Iris pigment epithelial cell (primary cell): ENCODE results near the gene PDLIM4.

ENCODE experiments used
- DNase-seq: peaks from one replicate; pipeline ENCODE4 v3.0.0-alpha.2; 2011; ENCODE audit warnings: low read depth

The PDLIM4 gene, protein sequence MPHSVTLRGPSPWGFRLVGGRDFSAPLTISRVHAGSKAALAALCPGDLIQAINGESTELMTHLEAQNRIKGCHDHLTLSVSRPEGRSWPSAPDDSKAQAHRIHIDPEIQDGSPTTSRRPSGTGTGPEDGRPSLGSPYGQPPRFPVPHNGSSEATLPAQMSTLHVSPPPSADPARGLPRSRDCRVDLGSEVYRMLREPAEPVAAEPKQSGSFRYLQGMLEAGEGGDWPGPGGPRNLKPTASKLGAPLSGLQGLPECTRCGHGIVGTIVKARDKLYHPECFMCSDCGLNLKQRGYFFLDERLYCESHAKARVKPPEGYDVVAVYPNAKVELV

DNA sequence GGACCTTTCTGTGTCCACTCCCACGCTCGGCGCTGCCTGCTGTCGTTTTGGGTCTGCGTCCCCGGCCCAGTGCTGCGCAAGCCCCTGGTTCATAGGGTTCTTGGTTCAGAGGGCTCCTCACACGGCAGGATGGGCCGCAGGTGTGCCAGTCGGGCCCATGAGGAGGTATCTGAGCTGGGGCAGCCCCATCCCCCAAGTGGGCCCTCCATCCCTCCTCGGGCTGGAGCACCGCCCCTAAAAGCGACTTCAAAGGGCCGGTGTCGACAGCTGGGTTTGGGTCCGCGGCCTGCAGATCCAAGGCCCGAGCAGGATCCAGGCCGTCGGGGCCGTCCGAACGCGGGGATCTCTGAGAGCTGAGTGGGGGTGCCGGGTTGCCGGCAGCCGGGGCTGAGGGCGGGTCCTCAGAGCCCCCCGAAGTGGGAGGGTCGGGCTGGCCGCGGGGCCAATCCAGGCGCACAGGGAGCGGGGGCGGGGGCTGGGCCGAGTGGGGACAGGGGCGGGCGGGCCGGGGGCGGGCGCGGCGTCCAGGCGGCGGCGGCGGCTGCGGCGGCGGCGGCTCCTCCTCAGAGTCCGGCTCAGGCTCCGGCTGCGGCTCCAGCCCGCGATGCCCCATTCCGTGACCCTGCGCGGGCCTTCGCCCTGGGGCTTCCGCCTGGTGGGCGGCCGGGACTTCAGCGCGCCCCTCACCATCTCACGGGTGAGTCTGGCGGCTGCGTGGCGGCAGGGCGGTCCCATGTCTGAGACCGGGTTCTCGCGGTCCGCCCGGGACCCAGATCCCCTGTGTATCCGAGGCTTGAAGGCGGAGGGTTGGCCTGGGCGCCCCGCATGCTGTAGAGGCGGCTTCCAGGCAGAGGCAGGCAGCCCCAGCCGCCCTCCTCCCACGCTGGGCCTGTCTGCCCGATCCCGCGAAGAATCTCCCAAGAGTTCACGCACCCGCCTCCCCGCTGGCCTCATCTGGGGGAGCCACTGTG lies at the start of gene PDLIM4:
PDLIM4 (plus strand) TSS at position 566 of the 971 bp plus-strand sequence; CDS start at position 605, 39 bp downstream.
- peak; percentile 48 for DNase-seq

GRCh38 chr5:132207778-132208177 lies 49.7 kb upstream of the PDLIM4 start:
- no peak for DNase-seq

DNA sequence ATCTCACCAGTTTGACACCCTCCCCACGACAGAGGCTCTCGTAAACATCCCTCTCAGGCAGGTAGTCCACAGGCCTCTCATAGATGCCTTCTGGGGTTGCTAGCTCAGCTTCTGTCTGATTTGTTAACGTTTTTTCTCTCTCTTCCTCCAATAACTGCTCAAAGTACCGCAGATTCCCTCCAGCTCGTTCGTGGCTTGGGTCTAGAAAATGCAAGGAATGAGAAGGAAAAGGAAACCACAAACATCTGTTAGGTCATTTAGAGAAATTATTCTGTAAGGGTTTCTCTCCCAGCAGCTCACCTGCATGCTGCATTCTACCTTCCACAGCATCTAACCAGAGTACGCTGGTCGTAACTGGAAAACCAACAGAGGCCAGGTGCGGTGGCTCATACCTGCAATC lies 48.4 kb upstream of the PDLIM4 start:
- DNase-seq: peak; percentile 70

GRCh38 chr5:132209901-132210545 lies 47.5 kb upstream of the PDLIM4 start:
- DNase-seq: no peak

DNA sequence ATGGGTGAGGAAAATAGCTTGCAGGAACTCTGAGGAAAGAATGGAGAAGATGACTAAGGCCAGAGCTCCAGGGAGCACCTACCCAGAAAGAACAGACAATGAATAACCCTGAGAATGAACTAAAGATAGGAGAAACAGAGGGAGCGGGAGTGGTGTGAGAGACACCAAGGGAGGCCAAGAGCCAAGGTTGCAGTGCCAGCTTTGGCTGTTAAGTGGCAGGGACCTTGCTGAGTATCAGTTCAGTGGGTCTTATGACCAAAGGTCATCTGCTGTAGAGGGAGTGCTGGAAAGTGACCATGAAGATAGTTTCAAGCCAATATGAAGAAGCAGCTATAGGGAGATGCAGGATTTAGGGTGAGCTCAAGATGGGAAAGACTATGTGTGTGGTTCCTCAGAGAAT lies 46.6 kb upstream of the PDLIM4 start:
- no peak for DNase-seq

- DNase-seq: no peak
Observed at GRCh38 chr5:132211787-132212186, 45.7 kb upstream of the PDLIM4 start.

DNA sequence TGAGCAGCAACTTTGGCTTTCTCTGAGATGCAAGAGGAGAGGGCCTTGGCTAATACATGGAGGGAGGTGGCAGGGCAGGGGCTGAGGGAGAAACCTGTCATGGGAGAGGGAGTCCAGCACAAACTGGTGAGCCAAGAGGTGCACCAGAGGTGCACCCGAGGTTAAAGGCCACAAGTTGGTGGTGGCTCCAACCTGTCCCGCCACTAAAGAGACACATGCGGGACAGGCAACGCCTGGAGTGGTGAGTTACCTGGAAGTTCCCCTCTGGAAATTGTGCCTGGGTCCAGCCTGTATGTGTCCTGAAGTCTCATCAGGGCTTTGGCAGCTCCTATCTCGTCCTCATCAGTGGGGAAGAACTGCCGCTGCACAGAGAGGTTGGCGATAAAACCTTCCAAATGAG lies 43.8 kb upstream of the PDLIM4 start:
- no peak for DNase-seq

- DNase-seq: no peak
Observed at GRCh38 chr5:132214491-132214890, 43.0 kb upstream of the PDLIM4 start.

GRCh38 chr5:132215329-132215728 lies 42.2 kb upstream of the PDLIM4 start:
- DNase-seq: peak; percentile 98

- no peak for DNase-seq
Observed at GRCh38 chr5:132218321-132218720, 39.2 kb upstream of the PDLIM4 start.

GRCh38 chr5:132219289-132219970 lies 38.1 kb upstream of the PDLIM4 start:
- no peak for DNase-seq

DNA sequence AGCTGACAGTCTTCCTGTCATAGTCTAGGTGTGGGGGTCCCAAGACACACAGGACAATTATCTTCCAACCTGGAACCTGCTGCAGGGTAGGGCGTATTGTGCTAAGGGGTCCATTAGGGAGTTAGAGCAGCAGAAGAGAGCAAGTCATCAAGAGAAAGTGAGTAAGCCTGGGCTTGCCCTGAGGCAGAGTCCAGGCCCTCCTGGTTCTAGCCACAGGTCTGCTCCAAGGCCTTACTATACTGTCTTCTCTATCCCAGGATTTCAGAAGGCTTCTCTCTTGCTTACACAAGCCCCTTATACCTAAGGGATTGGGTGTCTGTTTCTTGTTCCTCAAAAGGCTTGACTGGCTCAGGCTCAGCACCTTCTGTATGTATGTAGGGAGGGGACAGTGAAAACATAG lies 37.5 kb upstream of the PDLIM4 start:
- no peak for DNase-seq

DNA sequence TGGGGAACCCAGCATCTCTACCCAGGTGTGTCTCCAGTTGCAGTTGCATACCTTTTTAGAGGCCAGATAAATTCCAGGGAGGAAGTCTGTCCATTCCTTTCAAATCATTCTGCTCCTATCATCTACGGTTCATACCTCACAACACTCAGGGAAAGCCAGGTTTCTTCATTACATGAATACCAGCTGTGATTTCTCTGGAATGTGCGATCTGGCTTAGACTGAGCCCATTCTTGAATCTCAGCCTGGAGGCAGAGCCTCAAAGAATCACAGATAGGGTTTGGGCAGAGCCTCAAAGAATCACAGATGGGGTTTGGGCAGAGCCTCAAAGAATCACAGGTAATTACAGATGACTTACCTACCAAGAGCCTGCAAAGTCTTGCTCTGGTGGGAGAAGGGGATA lies 37.0 kb upstream of the PDLIM4 start:
- no peak for DNase-seq

GRCh38 chr5:132221781-132222648 lies 35.5 kb upstream of the PDLIM4 start:
- peak; percentile 42 for DNase-seq

- DNase-seq: no peak
Observed at GRCh38 chr5:132222649-132223038, 34.9 kb upstream of the PDLIM4 start.

DNA sequence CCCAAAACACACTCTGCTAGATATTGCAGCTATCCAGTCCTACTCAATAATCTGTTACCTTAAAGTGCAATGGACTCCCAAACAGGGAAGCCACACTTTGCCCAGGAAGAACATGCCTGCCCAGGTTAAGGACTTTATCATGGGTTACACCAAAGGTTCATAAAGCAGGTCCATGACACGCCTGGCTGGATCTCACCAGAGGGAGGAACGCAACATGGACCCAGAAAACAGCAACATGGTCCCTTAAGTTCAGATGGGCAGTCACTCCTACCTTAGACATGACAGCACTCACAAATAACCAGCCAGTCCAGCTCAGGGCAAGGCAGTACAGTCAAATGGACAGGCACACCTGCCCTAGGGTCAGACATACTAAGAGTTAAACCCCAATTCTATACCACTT lies 33.6 kb upstream of the PDLIM4 start:
- DNase-seq: no peak

DNA sequence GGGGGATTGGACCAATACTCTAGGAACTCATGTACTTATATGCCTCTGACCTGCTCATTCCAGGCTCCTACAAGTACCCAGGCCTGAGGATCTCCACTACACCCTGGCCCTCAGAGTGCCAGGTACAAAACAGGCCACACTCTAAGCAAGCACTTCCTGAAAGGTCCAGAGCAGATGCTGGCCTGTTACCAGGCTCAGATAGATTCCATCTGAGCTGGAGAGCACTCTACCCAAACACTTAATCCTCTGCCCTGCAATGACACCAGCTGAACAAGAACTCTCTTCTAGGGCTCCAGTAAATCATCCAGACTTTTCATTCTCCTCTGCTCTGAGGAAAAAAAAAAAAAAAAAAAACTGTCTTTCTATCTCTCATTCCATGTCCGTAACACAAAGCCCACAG lies 32.8 kb upstream of the PDLIM4 start:
- peak; percentile 45 for DNase-seq

DNA sequence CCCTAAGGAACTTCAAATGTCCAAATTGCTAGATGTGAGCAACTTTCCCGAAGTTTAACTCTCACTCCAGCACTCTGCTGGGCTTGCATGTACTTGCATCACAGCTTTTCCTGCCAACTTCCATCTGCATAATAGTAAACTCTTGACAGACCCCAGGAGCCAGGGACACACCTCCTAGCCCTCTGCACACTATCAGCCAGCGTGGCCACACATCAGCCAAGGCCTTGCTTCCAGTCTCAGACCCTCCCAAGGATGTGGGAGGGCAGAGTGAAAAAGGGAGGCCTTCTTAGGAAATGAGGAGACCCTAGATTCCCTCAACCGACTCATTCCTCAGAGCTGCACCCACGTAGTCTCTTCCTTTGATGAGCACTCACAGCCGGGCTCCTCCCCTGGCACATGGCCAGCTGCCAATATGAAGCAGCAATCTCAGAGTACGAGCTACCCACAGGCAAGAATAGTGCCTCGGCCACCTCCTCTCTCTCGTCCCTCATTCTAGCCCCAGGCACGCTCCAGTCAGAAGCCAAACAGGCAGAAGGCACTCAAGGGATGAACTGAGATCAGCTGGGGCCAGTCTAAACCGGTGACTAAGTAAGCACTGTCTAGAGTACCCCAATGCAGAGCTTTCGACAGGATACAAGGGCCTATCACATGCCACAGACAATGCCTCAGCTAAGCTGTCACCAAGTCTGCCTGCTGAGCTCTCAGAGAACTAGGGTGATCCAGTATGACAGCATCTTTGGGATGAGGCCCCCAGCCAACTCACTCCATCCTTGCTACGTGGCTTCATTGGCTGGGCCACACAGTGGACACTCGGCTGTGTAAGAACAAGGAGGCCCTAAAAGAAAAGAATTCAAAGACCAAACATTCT lies 32.1 kb upstream of the PDLIM4 start:
- peak; percentile 76 for DNase-seq

GRCh38 chr5:132226516-132227234 lies 30.8 kb upstream of the PDLIM4 start:
- no peak for DNase-seq

DNA sequence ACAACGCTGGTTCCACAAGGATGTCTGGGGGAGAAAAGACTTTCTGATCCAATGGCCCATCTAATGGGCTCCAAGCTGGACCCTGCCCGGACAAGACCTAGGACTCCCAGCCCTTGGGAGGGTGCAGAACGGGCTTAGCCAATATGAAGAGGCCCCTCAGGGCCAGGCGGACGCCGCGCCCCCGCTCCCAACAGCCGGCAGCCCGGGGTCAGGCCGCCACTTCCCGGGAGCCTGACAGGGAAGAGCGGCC lies 30.3 kb upstream of the PDLIM4 start:
- no peak for DNase-seq
